ENCODE results near the gene OR52M1.

- TF ChIP-seq, protein P1, sequence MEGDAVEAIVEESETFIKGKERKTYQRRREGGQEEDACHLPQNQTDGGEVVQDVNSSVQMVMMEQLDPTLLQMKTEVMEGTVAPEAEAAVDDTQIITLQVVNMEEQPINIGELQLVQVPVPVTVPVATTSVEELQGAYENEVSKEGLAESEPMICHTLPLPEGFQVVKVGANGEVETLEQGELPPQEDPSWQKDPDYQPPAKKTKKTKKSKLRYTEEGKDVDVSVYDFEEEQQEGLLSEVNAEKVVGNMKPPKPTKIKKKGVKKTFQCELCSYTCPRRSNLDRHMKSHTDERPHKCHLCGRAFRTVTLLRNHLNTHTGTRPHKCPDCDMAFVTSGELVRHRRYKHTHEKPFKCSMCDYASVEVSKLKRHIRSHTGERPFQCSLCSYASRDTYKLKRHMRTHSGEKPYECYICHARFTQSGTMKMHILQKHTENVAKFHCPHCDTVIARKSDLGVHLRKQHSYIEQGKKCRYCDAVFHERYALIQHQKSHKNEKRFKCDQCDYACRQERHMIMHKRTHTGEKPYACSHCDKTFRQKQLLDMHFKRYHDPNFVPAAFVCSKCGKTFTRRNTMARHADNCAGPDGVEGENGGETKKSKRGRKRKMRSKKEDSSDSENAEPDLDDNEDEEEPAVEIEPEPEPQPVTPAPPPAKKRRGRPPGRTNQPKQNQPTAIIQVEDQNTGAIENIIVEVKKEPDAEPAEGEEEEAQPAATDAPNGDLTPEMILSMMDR (IDR thresholded peaks at IDR 0.05): no peak
- TF ChIP-seq POLR2A (IDR thresholded peaks at IDR 0.05): no peak
- TF ChIP-seq POLR2AphosphoS5 (IDR thresholded peaks at IDR 0.05): no peak
These were observed 20.4 kb downstream of the OR52M1 start for GRCh38 chr11:4565371-4565770.

All from transverse colon (tissue), 4 donors.